ENCODE results near the gene NPC1. TPM values are rescaled to one million over a fixed set of nuclear protein-coding genes. Genes with fewer than 3 reads are reported as not detected.

NPC1 gene
- total RNA-seq, 1 donor from 2014 or later: 114 TPM

GRCh38 chr18:23526501-23527063 lies 59.7 kb downstream of the NPC1 start:
- DNase-seq: no peak
- Histone ChIP-seq H3K9me3 (no peaks in the 10 kb centered on the region), H3K27ac (no peak overlapping the region), H3K36me3 (peaks cover 100% of the 10 kb centered on the region), H3K27me3 (ENCODE audit: low read depth) (no peaks in the 10 kb centered on the region), H3K4me1 (peaks cover 40% of the 10 kb centered on the region), H3K4me3 (no peak overlapping the region)
- intact Hi-C loops (cut with DNase I): no loop called here
- ATAC-seq: no peak
- TF ChIP-seq CTCF (IDR thresholded peaks at IDR 0.05): no peak

- DNase-seq (no peak), ATAC-seq (no peak)
These were observed 62.0 kb downstream of the NPC1 start for GRCh38 chr18:23524213-23524707.

GRCh38 chr18:23523429-23524212 lies 62.7 kb downstream of the NPC1 start:
- H3K36me3 ChIP-seq: peaks cover 100% of the 10 kb centered on the region
- no peak for DNase-seq
- no peak overlapping the region for H3K4me3 ChIP-seq
- intact Hi-C loops (cut with DNase I): no loop called here
- H3K4me1 ChIP-seq: peaks cover 33% of the 10 kb centered on the region
- ATAC-seq: peak; percentile 69 to 80
- H3K27me3 ChIP-seq (ENCODE audit: low read depth): no peaks in the 10 kb centered on the region
- peak overlapping the region; percentile 66 for H3K27ac ChIP-seq
- no peak for TF ChIP-seq CTCF (IDR thresholded peaks at IDR 0.05)
- no peaks in the 10 kb centered on the region for H3K9me3 ChIP-seq

More at GRCh38 chr18:23524213-23524707, 62.0 kb downstream of the NPC1 start:
- intact Hi-C loops (cut with DNase I): no loop called here
- no peak for TF ChIP-seq CTCF (IDR thresholded peaks at IDR 0.05)
- Histone ChIP-seq H3K9me3 (no peaks in the 10 kb centered on the region), H3K36me3 (peaks cover 100% of the 10 kb centered on the region), H3K4me3 (no peak overlapping the region), H3K27ac (peak overlapping the region; percentile 66), H3K4me1 (peaks cover 38% of the 10 kb centered on the region), H3K27me3 (ENCODE audit: low read depth) (no peaks in the 10 kb centered on the region)

GRCh38 chr18:23521907-23522306 lies 64.4 kb downstream of the NPC1 start:
- H3K27ac ChIP-seq: peak overlapping the region; percentile 66
- no peaks in the 10 kb centered on the region for H3K27me3 ChIP-seq (ENCODE audit: low read depth)
- ATAC-seq (no peak), DNase-seq (no peak)
- intact Hi-C loops (cut with DNase I): no loop called here
- no peaks in the 10 kb centered on the region for H3K9me3 ChIP-seq
- peaks cover 27% of the 10 kb centered on the region for H3K4me1 ChIP-seq
- H3K4me3 ChIP-seq: no peak overlapping the region
- H3K36me3 ChIP-seq: peaks cover 100% of the 10 kb centered on the region
- no peak for TF ChIP-seq CTCF (IDR thresholded peaks at IDR 0.05)

- intact Hi-C loops (cut with DNase I): no loop called here
- H3K27ac ChIP-seq: peak overlapping the region; percentile 66
These were observed 65.0 kb downstream of the NPC1 start for GRCh38 chr18:23521271-23521670.

More at GRCh38 chr18:23521271-23521670, 65.0 kb downstream of the NPC1 start:
- ATAC-seq: no peak
- TF ChIP-seq CTCF (IDR thresholded peaks at IDR 0.05): no peak
- H3K27me3 ChIP-seq (ENCODE audit: low read depth): no peaks in the 10 kb centered on the region
- no peak for DNase-seq
- H3K36me3 ChIP-seq: peaks cover 100% of the 10 kb centered on the region
- no peak overlapping the region for H3K4me3 ChIP-seq
- peaks cover 27% of the 10 kb centered on the region for H3K4me1 ChIP-seq
- H3K9me3 ChIP-seq: no peaks in the 10 kb centered on the region
